HG03457 (cell line): ENCODE measurements around the gene SAFB2.

Experiments used
- ATAC-seq: cut with Tn5 transposase; IDR thresholded peaks from one replicate; pipeline ENCODE4 v1.9.1; 2021; ENCODE audit warnings: moderate number of reproducible peaks; ENCODE audit not compliant: unreplicated experiment

Gene SAFB2

GRCh38 chr19:5585461-5586299 is 36.9 kb downstream of the SAFB2 start:
- no peak for ATAC-seq

GRCh38 chr19:5580161-5580571 is 42.4 kb downstream of the SAFB2 start:
- no peak for ATAC-seq

- ATAC-seq: no peak
Measured at GRCh38 chr19:5579697-5580096, 42.9 kb downstream of the SAFB2 start.

- no peak for ATAC-seq
Measured at GRCh38 chr19:5579286-5579685, 43.3 kb downstream of the SAFB2 start.

- no peak for ATAC-seq
Measured at GRCh38 chr19:5578097-5578846, 44.3 kb downstream of the SAFB2 start.

- no peak for ATAC-seq
Measured at GRCh38 chr19:5575590-5575989, 47.0 kb downstream of the SAFB2 start.

GRCh38 chr19:5572556-5573286 is 49.9 kb downstream of the SAFB2 start:
- no peak for ATAC-seq

GRCh38 chr19:5571777-5572176 is 50.8 kb downstream of the SAFB2 start:
- ATAC-seq: no peak

- ATAC-seq: no peak
Measured at GRCh38 chr19:5567970-5568407, 54.6 kb downstream of the SAFB2 start.

GRCh38 chr19:5567360-5567969 is 55.1 kb downstream of the SAFB2 start, which contains the start of gene TINCR:
TINCR (minus strand) TSS chr19:5567953.
- ATAC-seq: no peak

GRCh38 chr19:5564930-5565329 is 57.6 kb downstream of the SAFB2 start:
- no peak for ATAC-seq

- ATAC-seq: no peak
Measured at GRCh38 chr19:5563935-5564612, 58.5 kb downstream of the SAFB2 start.

GRCh38 chr19:5563008-5563431 is 59.6 kb downstream of the SAFB2 start:
- no peak for ATAC-seq

GRCh38 chr19:5562280-5562679 is 60.3 kb downstream of the SAFB2 start:
- ATAC-seq: no peak

GRCh38 chr19:5561559-5561958 is 61.0 kb downstream of the SAFB2 start:
- ATAC-seq: no peak

GRCh38 chr19:5560156-5560555 is 62.4 kb downstream of the SAFB2 start:
- ATAC-seq: no peak

- ATAC-seq: no peak
Measured at GRCh38 chr19:5559804-5560133, 62.8 kb downstream of the SAFB2 start.

- no peak for ATAC-seq
Measured at GRCh38 chr19:5558101-5558621, 64.4 kb downstream of the SAFB2 start.

- no peak for ATAC-seq
Measured at GRCh38 chr19:5557691-5558090, 64.9 kb downstream of the SAFB2 start.

GRCh38 chr19:5554828-5555227 is 67.7 kb downstream of the SAFB2 start:
- ATAC-seq: no peak
